ENCODE results near the gene POLN.

- TF ChIP-seq, protein P1, sequence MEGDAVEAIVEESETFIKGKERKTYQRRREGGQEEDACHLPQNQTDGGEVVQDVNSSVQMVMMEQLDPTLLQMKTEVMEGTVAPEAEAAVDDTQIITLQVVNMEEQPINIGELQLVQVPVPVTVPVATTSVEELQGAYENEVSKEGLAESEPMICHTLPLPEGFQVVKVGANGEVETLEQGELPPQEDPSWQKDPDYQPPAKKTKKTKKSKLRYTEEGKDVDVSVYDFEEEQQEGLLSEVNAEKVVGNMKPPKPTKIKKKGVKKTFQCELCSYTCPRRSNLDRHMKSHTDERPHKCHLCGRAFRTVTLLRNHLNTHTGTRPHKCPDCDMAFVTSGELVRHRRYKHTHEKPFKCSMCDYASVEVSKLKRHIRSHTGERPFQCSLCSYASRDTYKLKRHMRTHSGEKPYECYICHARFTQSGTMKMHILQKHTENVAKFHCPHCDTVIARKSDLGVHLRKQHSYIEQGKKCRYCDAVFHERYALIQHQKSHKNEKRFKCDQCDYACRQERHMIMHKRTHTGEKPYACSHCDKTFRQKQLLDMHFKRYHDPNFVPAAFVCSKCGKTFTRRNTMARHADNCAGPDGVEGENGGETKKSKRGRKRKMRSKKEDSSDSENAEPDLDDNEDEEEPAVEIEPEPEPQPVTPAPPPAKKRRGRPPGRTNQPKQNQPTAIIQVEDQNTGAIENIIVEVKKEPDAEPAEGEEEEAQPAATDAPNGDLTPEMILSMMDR (IDR thresholded peaks at IDR 0.05; ENCODE audit: low read length), result no peak
- no peak for TF ChIP-seq EZH2 (IDR thresholded peaks at IDR 0.05; ENCODE audit: borderline replicate concordance, low read length)
These were observed 9.3 kb upstream of the POLN start for GRCh38 chr4:2251073-2251794.
